GM13976 (cell line): ENCODE results near the gene LMNTD1.
A peak's percentile ranks its signal among the peaks of the same experiment; 100 is the strongest.

Source experiments
- DNase-seq: peaks from one replicate; pipeline ENCODE4 v3.0.0; 2012; ENCODE audit warnings: low spot score
- CTCF ChIP-seq: IDR thresholded peaks from 2 replicates; pipeline ENCODE4 v1.5.1; 2012; ENCODE audit warnings: borderline replicate concordance, mild to moderate bottlenecking; ENCODE audit not compliant: insufficient read depth; ENCODE audit errors: extremely low read depth, missing control alignments, control extremely low read depth
- in situ Hi-C: fragments of 300-500 bp; cut with MboI; formaldehyde crosslinking; loops from one replicate; pipeline ENCODE4 v1.12.0; 2022; ENCODE audit warnings: low sequenced_read_pairs, mixed read lengths, inconsistent platforms; ENCODE audit not compliant: unreplicated experiment

The LMNTD1 gene

DNA sequence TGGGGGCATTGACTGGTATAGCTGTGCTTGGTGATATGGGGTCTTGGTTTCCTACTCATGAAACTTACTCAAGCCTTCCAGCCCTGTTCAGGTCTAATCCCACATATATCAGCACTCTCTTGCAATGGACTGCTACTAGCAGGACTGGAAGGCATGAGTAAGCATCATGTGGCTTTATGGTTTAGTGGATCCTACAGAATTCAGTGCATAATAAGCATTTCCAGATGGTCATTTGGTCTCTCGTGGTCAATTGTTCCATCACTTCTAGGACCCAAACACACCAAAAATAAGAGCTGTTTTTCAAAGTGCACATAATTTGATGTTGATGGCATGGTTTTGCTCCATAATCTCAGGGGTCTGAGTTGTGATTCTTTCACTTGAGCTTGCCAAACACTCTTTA is 114.4 kb downstream of the LMNTD1 start:
- in situ Hi-C loops: no loop called here
- no peak for DNase-seq

DNA sequence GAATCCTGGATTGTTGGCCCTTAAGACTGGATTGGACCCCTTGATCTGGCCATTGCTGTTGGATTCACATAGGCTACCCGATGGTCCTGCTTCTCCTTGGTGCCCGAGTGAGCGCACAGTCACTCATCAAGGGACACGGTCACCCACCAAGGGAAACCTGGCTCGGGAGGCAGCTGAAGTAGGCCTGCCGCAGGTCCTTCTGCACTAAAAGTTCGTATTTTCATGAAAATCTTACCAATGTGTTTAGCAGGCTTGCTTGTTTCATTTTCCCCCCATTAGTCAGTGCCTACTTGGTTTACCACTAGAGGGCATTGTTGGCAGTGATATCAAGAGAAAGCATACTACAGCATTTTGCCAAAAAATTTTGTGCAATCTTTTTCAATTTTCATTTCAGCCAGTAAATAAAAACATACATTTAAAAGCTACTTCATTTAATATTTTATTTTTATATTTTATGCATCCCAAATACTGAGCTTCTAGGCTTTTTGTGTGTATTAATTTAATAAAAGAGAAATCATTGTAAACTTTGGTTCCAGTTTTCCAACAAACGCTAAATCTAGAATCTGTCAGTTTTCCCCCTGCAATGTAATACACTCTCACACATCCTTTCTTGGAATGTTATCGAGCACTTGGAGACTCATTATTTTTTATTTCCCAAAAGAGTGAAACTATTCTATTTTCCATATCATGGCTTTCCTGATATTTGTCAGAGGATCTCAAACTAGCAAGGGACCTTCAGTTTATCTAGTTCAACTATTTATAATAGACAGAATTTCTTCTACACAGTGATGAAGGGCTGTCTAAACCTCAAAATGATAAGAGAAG is 116.7 kb downstream of the LMNTD1 start:
- in situ Hi-C loops: no loop called here
- peak; percentile 47 for DNase-seq
- peak; percentile 75 for TF ChIP-seq CTCF

More for the DNA sequence above, 114.4 kb downstream of the LMNTD1 start:
- no peak for TF ChIP-seq CTCF

- no peak for TF ChIP-seq CTCF
- DNase-seq: no peak
- in situ Hi-C loops: no loop called here
Measured at GRCh38 chr12:25435431-25435830, 117.7 kb downstream of the LMNTD1 start.

- DNase-seq: no peak
- no peak for TF ChIP-seq CTCF
- in situ Hi-C loops: no loop called here
Measured at GRCh38 chr12:25434515-25434914, 118.6 kb downstream of the LMNTD1 start.

DNA sequence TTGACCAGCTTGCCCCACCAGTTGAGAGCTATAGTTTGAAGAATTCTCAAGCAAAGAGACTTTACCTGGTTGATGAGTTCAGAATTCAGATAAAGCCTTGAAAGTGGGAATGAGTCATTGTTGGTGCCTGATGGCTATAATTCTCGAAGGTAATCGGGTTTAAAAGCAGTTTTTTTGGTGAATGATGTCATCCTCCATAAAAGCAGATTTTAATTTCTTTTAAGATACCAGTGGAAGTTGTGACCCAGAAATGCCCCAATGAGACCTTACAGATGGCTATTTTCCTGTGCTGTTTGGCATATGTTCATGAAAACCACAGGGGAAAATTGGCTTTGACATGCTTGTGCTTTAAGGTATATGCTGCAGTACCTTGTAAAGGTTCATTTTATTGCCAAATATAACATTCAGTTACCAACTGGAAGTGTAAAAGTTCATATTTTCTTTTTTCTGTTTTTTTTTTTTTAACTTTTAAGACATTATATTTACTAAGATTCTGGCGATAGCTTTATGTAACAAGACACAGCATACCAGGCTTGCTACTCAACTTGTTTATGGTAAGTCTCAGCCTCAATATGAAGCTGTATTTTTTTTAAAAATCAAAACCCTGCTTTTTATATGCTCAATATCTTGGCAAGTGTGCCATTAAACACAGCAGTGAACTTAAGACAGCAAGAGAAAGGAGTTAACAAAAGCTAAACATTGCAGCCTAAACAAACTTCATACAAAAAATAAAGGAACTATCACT is 119.3 kb downstream of the LMNTD1 start:
- in situ Hi-C loops: no loop called here
- TF ChIP-seq CTCF: no peak
- DNase-seq: no peak

GRCh38 chr12:25433024-25433423 is 120.1 kb downstream of the LMNTD1 start:
- DNase-seq: no peak
- in situ Hi-C loops: no loop called here
- no peak for TF ChIP-seq CTCF
